HG03571 (cell line): Measurements from ENCODE around the gene RFX2.
A peak's percentile ranks its signal among the peaks of the same experiment; 100 is the strongest.
"Not testable (repeated sequence)": the region's sequence is repeated elsewhere in the genome, so short reads cannot be mapped to it uniquely, and the experiment has no call there.

Experiments used
- ATAC-seq: cut with Tn5 transposase; IDR thresholded peaks from one replicate; pipeline ENCODE4 v1.9.1; 2021; ENCODE audit not compliant: unreplicated experiment

RFX2 gene

GRCh38 chr19:6041991-6042481, 68.3 kb downstream of the RFX2 start:
- no peak for ATAC-seq

DNA sequence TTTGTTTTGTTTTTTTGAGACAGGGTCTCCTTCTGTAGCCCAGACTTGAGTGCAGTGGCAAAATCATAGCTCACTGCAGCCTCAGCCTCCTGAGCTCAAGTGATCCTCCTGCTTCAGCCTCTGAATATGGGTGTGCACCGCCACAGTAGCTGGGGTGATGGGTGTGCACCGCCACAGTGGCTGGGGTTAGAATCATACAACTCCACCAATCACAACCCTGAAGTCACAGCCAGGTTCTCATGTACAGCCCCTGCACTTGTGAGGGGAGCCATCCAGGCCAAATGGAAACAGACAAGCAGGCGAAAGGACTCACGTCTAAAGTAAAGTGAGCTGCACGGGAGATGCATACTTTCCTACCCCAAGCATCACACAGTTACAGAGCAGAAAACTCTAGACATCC, 69.2 kb downstream of the RFX2 start:
- ATAC-seq = no peak

- ATAC-seq = no peak
Observed at GRCh38 chr19:6039566-6040225, 70.6 kb downstream of the RFX2 start.

- peak; percentile 50 for ATAC-seq
Observed at GRCh38 chr19:6038634-6039405, 71.5 kb downstream of the RFX2 start.

DNA sequence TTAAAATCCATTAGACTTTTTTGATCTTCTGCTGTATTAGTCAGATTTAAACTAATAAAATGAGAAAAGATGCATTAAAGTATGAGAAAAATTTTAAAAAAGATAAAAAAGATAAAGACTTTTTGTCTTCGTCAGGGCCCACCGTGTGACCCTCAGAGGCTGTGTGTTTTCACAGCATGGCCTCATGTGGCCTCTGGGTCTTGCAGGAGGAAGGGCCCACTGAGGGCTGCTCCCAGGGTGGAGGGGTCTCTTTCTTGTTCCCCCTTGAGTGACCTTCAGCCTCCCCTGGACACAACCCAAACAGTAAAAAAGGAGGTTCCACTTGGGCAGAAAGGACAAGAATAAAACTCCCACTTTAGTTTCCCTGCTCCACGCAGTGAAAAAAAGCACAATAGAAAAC, 75.3 kb downstream of the RFX2 start:
- ATAC-seq = no peak

- no peak for ATAC-seq
Observed at GRCh38 chr19:6034512-6034911, 75.8 kb downstream of the RFX2 start.

DNA sequence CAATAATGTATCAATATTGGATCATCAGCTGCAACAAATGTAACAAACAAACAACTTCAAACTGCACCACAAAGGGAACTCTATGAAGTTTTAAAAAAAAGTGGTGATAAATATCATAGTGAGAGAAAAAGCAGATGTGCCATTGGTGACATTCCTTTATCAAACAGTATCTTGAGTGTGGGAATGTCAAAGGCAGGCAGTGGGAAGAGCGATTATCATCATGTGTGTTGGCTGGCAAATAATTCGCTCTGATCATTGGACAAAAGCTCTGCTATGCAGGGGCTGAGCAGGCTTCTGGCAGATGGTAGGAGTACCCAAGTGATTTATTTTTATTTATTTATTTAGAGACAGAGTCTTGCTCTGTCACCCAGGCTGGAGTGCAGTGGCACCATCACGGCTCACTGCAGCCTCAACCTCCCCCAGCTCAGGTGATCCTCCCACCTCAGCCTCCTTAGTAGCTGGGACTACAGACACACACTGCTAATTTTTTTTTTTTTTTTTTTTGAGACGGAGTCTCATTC, 76.5 kb downstream of the RFX2 start:
- ATAC-seq = no peak

DNA sequence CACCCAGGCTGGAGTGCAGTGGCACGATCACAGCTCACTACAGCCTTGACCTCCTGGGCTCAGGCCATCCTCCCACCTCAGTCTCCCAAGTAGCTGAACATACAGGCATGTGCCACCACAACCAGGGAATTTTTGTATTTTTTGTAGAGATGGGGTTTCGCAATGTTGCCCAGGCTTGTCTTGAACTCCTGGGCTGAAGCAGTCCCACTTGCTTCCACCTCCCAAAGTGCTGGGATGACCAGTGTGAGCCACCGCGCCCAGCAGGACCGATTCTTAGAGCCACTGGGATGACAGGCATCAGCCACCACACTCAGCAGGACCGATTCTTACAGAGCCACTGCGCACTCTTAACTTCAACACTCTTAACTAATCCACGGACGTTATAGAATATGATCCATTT, 77.5 kb downstream of the RFX2 start:
- no peak for ATAC-seq

- ATAC-seq = no peak
Observed at GRCh38 chr19:6032381-6032780, 77.9 kb downstream of the RFX2 start.

GRCh38 chr19:6030214-6030507, 80.1 kb downstream of the RFX2 start:
- no peak for ATAC-seq

DNA sequence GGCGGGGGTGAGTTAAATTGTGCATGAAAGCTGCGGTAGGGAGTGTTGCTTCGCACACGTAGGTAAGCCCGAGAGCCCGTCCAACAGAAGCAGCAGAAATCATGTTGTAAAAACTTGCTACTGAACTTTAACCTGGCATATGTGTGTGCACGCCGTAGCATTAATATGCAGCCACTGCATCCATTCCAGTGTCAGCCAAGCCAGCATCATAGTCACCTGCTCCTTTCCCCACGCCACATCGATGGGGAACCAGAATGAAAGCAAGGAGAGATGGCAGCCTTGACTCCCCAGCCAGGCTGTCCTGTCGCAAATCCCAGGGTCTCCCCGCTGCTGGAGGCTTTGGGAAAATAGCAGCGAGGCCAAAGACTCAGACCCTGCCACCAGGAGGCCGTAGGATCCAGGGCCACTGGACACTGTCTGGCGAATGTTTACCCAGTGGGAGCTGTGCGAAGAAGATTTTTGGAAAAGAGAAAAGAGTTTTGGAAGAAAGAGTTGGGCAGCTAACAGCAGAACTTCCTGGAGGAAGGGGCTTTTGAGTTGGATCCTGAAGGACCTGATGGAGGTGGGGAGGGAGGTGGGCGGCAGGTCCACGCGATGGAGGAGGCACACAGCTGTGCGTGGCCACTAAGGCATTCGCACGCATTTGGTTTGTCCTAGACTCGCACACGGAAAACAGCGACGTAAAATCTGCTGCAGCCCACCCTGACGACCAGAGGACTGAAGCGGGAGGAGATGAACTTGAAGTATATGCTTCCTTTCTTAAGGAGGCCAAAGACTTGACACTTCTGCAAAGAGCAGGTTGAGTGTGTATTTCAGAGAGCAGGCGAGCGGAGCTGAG, 83.7 kb downstream of the RFX2 start:
- no peak for ATAC-seq

- not testable (repeated sequence) for ATAC-seq
Observed at GRCh38 chr19:6024756-6025155, 85.5 kb downstream of the RFX2 start.

- no peak for ATAC-seq
Observed at GRCh38 chr19:6023936-6024335, 86.4 kb downstream of the RFX2 start.

DNA sequence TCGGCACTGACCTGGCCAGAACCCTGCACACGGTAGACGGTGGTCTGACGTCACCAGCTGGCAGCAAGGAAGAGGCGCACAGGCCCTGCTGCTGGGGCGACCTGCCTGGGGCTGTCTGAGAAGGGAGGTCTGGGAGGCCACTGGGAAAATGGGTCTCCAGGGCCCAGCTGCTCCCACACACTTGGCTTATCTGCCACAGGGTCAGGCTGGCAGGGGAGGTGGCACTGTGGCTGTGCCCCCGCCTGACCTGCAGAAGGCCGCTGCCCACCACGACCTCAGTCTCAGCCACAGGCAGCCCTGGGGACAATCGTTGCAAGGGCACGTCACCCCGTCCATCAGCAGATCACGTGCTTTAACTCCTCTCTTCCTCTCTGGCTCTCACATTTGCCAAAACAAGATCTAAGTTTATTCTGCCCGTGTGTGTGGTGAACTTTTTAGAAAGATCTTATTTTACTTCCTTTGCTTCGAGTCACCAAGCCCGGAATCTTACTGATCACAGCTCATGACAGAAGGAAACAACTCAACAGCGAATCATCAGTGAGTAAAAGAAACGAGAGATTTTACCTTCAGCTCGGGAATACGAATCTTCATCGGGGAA, 87.1 kb downstream of the RFX2 start:
- ATAC-seq = no peak

DNA sequence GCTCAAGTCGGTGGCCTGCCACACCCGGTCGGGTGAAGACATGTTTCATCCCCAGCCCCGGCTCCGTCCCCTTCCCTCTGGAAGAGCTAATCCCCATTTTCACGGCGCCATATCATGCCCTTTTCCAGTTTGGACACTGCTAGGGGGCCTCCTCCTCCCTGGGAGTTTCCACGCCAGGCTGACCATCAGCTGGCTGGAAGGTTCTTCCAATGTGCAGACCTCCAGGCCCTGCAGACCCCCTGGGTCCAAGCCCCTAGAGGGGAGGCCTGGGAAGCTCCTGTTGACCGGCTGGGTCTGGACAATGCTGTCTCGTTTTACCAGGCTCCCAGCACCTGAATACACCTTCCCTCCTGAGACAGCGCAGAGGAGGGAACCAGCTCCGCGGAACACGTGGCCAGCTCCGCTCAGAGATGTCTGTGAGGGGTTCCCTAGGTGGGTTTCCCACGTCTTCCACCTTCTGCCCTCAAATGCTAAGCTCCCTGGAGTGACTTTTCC, 87.7 kb downstream of the RFX2 start:
- ATAC-seq = no peak

- no peak for ATAC-seq
Observed at GRCh38 chr19:6021878-6022569, 88.3 kb downstream of the RFX2 start.

DNA sequence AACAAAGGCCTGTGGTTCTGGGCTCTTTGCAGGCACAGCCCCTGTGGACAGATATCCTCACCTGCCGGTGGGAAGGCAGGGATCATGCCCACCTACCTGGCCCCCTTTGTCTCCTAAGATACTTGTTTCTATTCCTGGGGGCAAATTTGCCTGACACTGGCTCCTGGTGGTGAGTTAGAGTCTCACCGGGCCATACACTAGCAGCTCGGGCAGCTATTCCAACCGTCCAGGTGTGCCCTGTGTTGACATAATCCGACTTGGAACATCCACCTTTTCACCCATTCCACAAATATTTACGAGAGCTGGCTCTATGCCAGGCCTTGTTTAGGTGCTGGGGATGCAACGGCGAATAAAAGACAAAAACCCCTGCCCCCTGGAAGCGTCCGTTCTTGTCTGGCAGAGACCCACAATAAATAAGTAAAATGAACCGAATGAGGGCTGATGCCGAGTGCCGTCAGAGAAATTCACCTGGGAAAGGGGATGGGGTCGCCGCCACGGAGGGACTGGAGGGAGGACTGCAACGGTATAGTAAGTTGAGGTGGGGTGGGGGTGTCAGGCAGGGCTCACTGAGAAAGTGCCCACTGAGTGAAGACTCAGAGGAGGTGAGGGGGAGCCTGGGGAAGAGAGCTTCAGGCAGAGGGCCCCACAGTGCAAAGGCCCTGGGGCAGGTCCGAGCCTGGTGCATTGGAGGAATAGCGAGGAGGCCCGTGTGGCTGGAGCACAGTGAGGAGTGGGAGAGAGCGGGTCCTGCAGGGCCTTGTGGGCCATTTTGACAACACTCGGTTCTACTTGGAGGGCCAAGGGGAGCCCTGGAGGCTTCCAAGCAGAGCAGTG, 89.1 kb downstream of the RFX2 start:
- ATAC-seq = no peak

GRCh38 chr19:6020166-6020882, 90.0 kb downstream of the RFX2 start:
- no peak for ATAC-seq

GRCh38 chr19:6018786-6019185, 91.5 kb downstream of the RFX2 start:
- ATAC-seq = no peak
